ENCODE measurements around the gene USP6NL. TPM values are rescaled to one million over a fixed set of nuclear protein-coding genes. Genes with fewer than 3 reads are reported as not detected.

USP6NL gene
- total and polyA plus RNA-seq, 2 of the 13 experiments (the other 11 are each of a cell fraction or from before 2014, with no cell fraction given) = 10.5 to 22.9 TPM

DNA sequence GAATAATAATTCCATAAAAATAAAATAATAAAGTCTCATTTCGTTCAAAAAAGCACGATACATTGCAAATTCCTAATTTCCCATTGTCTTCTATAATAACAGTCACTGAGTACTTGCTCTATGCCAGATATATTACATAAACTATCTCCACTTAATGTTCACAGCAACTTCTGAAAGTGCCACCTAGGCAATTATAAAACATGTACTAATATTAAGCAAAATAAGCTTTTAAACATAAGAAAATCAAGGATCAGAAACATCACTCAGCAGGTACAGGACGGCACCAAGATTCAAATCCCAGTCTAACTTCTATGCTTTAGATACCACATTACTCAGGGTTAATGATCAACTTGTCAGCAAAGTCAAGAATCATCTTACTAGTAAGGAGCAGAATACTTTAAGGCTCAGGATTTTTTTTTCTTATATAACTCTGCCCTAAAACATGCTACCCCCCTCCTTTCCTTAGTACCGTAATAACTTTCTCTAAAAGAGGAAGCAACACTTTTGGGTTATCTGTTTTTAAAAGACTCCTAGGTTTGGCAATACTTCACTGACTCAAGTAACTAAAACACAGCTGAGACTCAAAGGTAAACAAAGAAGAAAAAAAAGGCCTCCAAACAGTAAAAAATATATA lies 51.3 kb downstream of the USP6NL start (continued):
- TF ChIP-seq, protein P1, sequence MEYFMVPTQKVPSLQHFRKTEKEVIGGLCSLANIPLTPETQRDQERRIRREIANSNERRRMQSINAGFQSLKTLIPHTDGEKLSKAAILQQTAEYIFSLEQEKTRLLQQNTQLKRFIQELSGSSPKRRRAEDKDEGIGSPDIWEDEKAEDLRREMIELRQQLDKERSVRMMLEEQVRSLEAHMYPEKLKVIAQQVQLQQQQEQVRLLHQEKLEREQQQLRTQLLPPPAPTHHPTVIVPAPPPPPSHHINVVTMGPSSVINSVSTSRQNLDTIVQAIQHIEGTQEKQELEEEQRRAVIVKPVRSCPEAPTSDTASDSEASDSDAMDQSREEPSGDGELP (IDR thresholded peaks at IDR 0.05; ENCODE audit: borderline replicate concordance, low read depth) = peak; percentile 58; the same call in 1 of the 2 replicates
- TF ChIP-seq, protein P2, sequence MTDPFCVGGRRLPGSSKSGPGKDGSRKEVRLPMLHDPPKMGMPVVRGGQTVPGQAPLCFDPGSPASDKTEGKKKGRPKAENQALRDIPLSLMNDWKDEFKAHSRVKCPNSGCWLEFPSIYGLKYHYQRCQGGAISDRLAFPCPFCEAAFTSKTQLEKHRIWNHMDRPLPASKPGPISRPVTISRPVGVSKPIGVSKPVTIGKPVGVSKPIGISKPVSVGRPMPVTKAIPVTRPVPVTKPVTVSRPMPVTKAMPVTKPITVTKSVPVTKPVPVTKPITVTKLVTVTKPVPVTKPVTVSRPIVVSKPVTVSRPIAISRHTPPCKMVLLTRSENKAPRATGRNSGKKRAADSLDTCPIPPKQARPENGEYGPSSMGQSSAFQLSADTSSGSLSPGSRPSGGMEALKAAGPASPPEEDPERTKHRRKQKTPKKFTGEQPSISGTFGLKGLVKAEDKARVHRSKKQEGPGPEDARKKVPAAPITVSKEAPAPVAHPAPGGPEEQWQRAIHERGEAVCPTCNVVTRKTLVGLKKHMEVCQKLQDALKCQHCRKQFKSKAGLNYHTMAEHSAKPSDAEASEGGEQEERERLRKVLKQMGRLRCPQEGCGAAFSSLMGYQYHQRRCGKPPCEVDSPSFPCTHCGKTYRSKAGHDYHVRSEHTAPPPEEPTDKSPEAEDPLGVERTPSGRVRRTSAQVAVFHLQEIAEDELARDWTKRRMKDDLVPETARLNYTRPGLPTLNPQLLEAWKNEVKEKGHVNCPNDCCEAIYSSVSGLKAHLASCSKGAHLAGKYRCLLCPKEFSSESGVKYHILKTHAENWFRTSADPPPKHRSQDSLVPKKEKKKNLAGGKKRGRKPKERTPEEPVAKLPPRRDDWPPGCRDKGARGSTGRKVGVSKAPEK (CRISPR knock-in tag; IDR thresholded peaks at IDR 0.05; ENCODE audit: borderline replicate concordance) = no peak
- TF ChIP-seq SNRNP70 (IDR thresholded peaks at IDR 0.05; ENCODE audit: low read depth, low read length) (no peak), DNMT1 (CRISPR knock-in tag; IDR thresholded peaks at IDR 0.05) (no peak)
- TF ChIP-seq, protein P3, sequence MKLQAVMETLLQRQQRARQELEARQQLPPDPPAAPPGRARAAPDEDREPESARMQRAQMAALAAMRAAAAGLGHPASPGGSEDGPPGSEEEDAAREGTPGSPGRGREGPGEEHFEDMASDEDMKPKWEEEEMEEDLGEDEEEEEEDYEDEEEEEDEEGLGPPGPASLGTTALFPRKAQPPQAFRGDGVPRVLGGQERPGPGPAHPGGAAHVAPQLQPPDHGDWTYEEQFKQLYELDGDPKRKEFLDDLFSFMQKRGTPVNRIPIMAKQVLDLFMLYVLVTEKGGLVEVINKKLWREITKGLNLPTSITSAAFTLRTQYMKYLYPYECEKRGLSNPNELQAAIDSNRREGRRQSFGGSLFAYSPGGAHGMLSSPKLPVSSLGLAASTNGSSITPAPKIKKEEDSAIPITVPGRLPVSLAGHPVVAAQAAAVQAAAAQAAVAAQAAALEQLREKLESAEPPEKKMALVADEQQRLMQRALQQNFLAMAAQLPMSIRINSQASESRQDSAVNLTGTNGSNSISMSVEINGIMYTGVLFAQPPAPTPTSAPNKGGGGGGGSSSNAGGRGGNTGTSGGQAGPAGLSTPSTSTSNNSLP (IDR thresholded peaks at IDR 0.05; ENCODE audit: low read depth, low read length) = no peak
- TF ChIP-seq, protein P4, sequence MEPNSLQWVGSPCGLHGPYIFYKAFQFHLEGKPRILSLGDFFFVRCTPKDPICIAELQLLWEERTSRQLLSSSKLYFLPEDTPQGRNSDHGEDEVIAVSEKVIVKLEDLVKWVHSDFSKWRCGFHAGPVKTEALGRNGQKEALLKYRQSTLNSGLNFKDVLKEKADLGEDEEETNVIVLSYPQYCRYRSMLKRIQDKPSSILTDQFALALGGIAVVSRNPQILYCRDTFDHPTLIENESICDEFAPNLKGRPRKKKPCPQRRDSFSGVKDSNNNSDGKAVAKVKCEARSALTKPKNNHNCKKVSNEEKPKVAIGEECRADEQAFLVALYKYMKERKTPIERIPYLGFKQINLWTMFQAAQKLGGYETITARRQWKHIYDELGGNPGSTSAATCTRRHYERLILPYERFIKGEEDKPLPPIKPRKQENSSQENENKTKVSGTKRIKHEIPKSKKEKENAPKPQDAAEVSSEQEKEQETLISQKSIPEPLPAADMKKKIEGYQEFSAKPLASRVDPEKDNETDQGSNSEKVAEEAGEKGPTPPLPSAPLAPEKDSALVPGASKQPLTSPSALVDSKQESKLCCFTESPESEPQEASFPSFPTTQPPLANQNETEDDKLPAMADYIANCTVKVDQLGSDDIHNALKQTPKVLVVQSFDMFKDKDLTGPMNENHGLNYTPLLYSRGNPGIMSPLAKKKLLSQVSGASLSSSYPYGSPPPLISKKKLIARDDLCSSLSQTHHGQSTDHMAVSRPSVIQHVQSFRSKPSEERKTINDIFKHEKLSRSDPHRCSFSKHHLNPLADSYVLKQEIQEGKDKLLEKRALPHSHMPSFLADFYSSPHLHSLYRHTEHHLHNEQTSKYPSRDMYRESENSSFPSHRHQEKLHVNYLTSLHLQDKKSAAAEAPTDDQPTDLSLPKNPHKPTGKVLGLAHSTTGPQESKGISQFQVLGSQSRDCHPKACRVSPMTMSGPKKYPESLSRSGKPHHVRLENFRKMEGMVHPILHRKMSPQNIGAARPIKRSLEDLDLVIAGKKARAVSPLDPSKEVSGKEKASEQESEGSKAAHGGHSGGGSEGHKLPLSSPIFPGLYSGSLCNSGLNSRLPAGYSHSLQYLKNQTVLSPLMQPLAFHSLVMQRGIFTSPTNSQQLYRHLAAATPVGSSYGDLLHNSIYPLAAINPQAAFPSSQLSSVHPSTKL (CRISPR knock-in tag; IDR thresholded peaks at IDR 0.05) = 0 out of 2 replicates have a peak, but pooled peaks have one; percentile 15

Data from HepG2 (cell line).